Activated T-cell treated with anti-CD3 and anti-CD28 coated beads, Interleukin-2, amount 50 U/mL, for 24 hours (primary cell): ENCODE results near the gene RRAD.

Experiments used
- DNase-seq: peaks from one replicate; pipeline ENCODE4 v3.0.0-alpha.2; 2020
- H3K27ac Mint-ChIP-seq: 2 replicates; pipeline ENCODE4 v1.8.0; 2020; ENCODE audit warnings: mild to moderate bottlenecking, mixed read lengths
- H3K27me3 Mint-ChIP-seq: 2 replicates; pipeline ENCODE4 v1.8.0; 2020; ENCODE audit warnings: mixed read lengths
- H3K36me3 Mint-ChIP-seq: 2 replicates; pipeline ENCODE4 v1.8.0; 2020; ENCODE audit warnings: low read depth, mixed read lengths
- H3K4me1 Mint-ChIP-seq: 2 replicates; pipeline ENCODE4 v1.8.0; 2020; ENCODE audit warnings: low read depth, mixed read lengths
- H3K4me3 Mint-ChIP-seq: 2 replicates; pipeline ENCODE4 v1.8.0; 2020; ENCODE audit warnings: mild to moderate bottlenecking, moderate library complexity, mixed read lengths
- H3K9me3 Mint-ChIP-seq: 2 replicates; pipeline ENCODE4 v1.8.0; 2020; ENCODE audit warnings: mixed read lengths

The RRAD gene

DNA sequence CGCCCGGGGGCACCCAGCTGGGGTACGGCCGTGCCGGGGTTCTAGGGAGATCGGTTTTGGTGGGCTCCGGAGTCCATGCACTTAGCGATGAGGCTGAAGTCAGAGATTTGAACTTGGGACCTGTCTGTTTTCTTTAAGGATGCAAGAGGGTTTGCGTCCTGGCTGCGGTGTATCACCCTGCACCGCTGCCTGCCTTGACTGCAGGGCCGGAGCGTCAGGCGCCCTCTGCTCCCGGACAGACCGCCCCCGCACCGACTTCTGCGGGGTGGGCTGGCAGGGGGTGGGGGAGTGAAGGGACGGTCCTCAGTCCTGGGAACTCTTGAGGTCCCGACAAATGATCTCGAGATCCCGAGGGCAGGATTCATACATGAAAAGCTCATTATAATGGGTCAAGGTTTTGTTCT lies 44.3 kb downstream of the RRAD start:
- H3K4me1 Mint-ChIP-seq, result peaks cover 69% of the 10 kb centered on the region
- H3K4me3 Mint-ChIP-seq, result peak overlapping the region; percentile 99
- H3K36me3 Mint-ChIP-seq, result peaks cover 47% of the 10 kb centered on the region
- H3K9me3 Mint-ChIP-seq, result peaks cover 6% of the 10 kb centered on the region
- no peaks in the 10 kb centered on the region for H3K27me3 Mint-ChIP-seq
- no peak for DNase-seq
- H3K27ac Mint-ChIP-seq, result peak overlapping the region; percentile 98

DNA sequence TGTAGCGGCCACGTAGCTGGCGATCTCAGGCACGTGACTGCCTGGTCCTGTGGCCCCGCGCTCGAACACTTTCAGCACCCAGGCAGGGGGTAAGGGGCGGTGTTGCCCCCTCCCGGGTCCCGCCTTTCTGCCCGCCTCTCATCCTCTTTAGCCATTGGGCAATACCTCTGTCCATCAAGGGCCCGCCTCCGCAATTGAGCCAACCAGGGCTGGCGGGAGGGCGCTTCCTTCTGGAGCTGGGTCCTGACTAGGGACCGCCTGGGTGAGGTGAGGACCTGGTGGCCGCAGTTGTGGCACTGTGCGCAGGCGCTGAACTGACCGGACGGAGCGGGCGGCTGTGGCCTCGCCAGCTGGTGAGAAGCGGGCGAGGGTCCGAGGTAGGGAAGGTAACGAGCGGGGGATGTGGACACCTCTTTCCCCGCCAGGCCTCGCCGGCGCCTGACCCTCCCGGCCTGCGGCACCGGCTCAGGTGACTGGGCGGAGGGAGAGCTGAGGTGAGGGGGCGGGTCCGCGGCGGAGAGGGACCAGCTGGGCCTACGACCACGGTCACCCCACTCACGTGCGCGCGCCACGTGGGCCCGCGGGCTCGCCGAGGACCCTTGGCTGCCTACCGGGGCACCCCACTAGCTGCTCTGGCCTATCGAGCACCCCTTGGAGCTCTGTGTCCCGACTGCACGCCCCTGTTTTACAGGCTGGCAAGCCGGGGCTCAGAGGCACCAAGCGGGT lies 44.9 kb downstream of the RRAD start, which contains the start of gene PDP2:
Gene PDP2 (plus strand): TSS at position 228 of the 726 bp plus-strand sequence. CDS start 3,770 bp downstream, outside the sequence.
- H3K4me1 Mint-ChIP-seq, result peaks cover 67% of the 10 kb centered on the region
- H3K9me3 Mint-ChIP-seq, result peaks cover 8% of the 10 kb centered on the region
- H3K27ac Mint-ChIP-seq, result peak within 1 kb of the TSS; percentile 98
- H3K36me3 Mint-ChIP-seq, result peaks cover 42% of the 10 kb centered on the region
- peak; percentile 94 for DNase-seq
- no peaks in the 10 kb centered on the region for H3K27me3 Mint-ChIP-seq
- H3K4me3 Mint-ChIP-seq, result peak within 1 kb of the TSS; percentile 99

DNA sequence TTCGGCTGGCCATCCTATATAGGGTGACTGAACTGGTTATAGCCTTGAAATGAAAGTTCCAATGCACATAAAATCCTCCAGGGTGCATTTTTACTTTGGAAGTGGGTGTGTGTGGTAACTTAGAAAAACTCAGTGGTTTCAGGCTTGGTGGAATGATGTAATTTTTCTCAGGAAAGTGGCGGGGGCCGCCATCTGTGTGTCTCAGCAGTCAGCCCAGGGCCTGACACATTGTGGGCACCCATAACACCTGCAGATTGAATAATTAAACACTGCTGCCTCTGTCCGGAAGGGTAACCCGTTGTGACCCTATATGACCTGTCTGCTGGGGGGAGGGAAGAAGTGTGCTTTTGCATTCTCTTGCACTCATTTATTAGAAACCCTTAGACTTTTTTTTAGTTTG lies 47.3 kb downstream of the RRAD start:
- Mint-ChIP-seq H3K27me3 (no peaks in the 10 kb centered on the region), H3K9me3 (peaks cover 8% of the 10 kb centered on the region), H3K36me3 (peaks cover 23% of the 10 kb centered on the region), H3K27ac (peak overlapping the region; percentile 68), H3K4me3 (peak overlapping the region; percentile 26), H3K4me1 (peaks cover 72% of the 10 kb centered on the region)
- DNase-seq, result peak; percentile 71

DNA sequence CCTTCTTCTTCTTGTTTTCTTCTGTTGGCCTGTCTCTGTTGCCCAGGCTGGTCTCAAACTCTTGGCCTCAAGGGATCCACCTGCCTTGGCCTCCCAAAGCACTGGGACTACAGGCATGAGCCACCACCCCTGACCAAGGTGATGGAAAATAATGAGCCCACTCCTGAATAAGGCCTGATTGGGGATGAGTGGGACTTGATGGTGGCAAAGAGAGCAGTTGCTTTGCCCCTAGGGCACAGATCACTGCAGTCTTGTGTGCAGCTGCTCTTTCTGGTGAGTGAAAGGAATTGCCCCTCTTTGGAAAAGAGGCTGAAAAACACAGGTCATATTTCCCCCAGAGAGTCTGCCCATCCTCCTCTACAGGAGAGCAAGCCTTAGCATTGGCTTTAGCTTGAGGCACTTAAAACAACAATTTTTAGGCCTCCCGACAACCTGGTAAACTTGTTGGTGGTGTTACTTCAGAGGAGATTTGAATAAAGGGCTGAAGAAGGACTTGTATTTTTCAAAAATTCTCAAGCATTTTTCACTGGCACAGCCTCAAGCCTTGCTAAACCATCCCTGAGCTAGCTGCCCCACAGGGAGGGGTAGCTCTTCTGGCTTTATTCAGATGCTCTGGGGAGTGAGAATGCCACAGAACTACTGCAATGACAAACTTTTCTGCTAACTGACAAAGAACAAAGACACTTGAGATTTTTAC lies 51.1 kb downstream of the RRAD start:
- Mint-ChIP-seq H3K9me3 (peaks cover 8% of the 10 kb centered on the region), H3K27ac (peak overlapping the region; percentile 93), H3K4me1 (peaks cover 56% of the 10 kb centered on the region), H3K36me3 (peaks cover 8% of the 10 kb centered on the region), H3K4me3 (peak overlapping the region; percentile 54), H3K27me3 (no peaks in the 10 kb centered on the region)
- peak; percentile 54 for DNase-seq

DNA sequence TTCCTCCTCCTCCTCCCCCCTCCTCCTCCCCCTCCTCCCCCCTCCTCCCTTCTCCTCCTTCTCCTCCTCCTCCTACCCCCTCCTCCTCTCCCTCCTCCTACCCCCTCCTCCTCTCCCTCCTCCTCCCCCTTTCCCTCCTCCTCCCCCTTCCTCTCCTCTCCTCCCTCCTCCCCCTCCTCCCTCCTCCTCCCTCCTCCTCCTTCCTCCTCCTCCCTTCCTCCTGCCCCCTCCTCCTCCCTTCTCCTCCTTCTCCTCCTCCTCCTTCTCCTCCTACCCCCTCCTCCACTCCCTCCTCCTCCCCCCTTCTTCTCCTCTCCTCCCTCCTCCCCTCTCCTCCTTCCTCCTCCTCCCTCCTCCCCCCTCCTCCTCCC lies 51.7 kb downstream of the RRAD start:
- Mint-ChIP-seq H3K27me3 (no peaks in the 10 kb centered on the region), H3K27ac (no peak overlapping the region), H3K4me3 (no peak overlapping the region), H3K4me1 (peaks cover 53% of the 10 kb centered on the region), H3K36me3 (peaks cover 8% of the 10 kb centered on the region), H3K9me3 (peaks cover 8% of the 10 kb centered on the region)
- DNase-seq, result no peak

DNA sequence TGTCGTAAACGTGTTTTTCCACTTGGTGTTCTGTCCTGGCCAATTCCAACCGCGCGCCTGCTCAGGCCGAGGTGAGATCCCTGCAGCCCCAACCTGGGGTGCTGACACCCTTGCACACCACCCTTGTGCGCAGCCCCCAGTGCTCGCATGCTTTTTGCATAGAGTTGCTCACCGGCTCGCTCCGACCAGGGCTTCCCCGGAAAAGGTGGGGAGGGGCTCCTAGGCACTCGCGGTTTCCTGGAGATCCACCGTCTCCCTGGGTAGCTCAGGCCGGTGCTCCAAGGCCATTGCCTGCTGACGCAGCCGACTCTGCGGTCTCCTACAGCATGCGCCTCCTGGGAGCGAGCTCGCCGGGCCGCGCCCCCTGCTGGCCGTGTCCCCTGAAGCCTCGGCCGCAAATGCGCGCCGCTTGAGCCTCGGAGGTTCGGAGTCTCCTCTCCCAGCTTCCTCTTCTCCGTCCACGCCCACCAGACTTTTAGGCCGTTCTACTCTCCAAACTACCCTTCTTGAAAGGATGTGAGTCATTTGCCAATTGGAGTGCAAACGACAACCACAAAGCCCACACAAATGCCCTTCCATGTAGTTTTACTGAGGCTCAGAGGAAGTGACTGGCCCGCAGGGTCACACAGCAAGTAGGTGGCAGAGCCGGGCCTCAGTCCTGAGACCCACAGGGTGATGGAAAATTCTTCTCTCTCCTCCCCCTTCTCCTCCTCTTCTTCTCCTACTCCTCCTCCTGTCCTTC lies 52.2 kb downstream of the RRAD start:
- peak overlapping the region; percentile 78 for H3K4me3 Mint-ChIP-seq
- H3K27ac Mint-ChIP-seq, result peak overlapping the region; percentile 84
- H3K27me3 Mint-ChIP-seq, result no peaks in the 10 kb centered on the region
- H3K4me1 Mint-ChIP-seq, result peaks cover 48% of the 10 kb centered on the region
- DNase-seq, result peak; percentile 94
- peaks cover 8% of the 10 kb centered on the region for H3K9me3 Mint-ChIP-seq
- H3K36me3 Mint-ChIP-seq, result peaks cover 8% of the 10 kb centered on the region

DNA sequence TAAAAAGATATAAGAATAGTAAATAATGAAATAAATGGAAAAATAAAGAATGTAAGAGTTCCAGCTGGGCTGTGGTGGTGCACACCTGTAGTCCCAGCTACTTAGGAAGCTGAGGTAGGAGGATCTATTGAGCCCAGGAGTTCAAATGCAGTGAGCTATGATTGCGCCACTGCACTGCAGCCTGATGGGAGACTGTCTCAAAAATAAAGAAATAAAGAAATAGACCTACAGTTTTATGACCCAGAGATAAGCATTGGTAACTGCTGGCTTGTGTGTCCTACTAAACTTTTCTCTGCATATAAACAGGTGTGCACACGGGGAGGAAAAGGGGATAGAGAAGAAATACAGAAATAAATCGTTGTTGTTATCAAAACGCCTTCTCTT lies 52.8 kb downstream of the RRAD start:
- no peak for DNase-seq
- Mint-ChIP-seq H3K4me1 (peaks cover 46% of the 10 kb centered on the region), H3K9me3 (peaks cover 8% of the 10 kb centered on the region), H3K36me3 (peaks cover 5% of the 10 kb centered on the region), H3K27me3 (no peaks in the 10 kb centered on the region), H3K4me3 (peak overlapping the region; percentile 78), H3K27ac (peak overlapping the region; percentile 84)

DNA sequence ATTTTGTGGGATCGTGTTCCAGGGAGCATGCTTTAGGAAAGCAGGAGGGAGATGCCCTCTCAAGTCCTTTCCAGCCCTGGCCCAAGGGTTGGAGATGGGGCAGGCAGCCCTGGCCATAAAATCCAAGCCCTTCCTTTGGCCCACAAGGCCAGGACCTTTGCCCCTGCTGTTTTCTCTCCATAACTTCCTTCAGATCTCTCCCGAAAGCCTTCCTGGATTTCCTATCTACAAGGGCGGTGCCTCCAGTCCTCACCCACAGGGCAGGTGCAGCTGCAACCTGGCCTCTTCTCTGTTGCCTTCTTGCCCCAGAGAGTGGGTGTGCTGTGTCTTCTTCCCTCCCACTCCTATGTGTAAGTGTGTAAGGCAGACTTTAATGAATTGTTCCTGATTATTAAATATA lies 53.5 kb downstream of the RRAD start:
- Mint-ChIP-seq H3K9me3 (peaks cover 8% of the 10 kb centered on the region), H3K4me1 (peaks cover 46% of the 10 kb centered on the region), H3K27me3 (no peaks in the 10 kb centered on the region), H3K36me3 (peaks cover 5% of the 10 kb centered on the region), H3K4me3 (no peak overlapping the region), H3K27ac (no peak overlapping the region)
- no peak for DNase-seq
